Measurements from ENCODE around the gene SPSB2. TPM values are rescaled to one million over a fixed set of nuclear protein-coding genes. Genes with fewer than 3 reads are reported as not detected.
A peak's percentile ranks its signal among the peaks of the same experiment; 100 is the strongest.

SPSB2 gene
- total and polyA plus RNA-seq, 9 of the 15 experiments (the other 6 are each of a cell fraction or from before 2014, with no cell fraction given): 0.10 to 10.6 (median 1.9) TPM

- TF ChIP-seq MCM5 (IDR thresholded peaks at IDR 0.05; ENCODE audit: low read depth) (no peak), POU5F1 (IDR thresholded peaks at IDR 0.05; ENCODE audit: borderline replicate concordance, low read depth, low read length, partially characterized antibody) (no peak), ZBTB49 (CRISPR knock-in tag; IDR thresholded peaks at IDR 0.05; ENCODE audit: borderline replicate concordance) (no peak), SRSF9 (IDR thresholded peaks at IDR 0.05; ENCODE audit: borderline replicate concordance, low read depth, low read length) (no peak), PRPF4 (IDR thresholded peaks at IDR 0.05; ENCODE audit: insufficient read depth, low read depth, low read length, poor library complexity, severe bottlenecking) (no peak), ATF2 (CRISPR knock-in tag; IDR thresholded peaks at IDR 0.05) (no peak), CREBBP (IDR thresholded peaks at IDR 0.05; ENCODE audit: low read depth, low read length) (no peak), RHOXF2B (CRISPR knock-in tag; conservative IDR thresholded peaks at IDR 0.05) (no peak), ATF4 (CRISPR knock-in tag; IDR thresholded peaks at IDR 0.05) (no peak), SAP30 (IDR thresholded peaks at IDR 0.05; ENCODE audit: borderline replicate concordance, insufficient read depth, low read depth, low read length, poor library complexity, severe bottlenecking) (peak; percentile 90), ZNF395 (CRISPR knock-in tag; IDR thresholded peaks at IDR 0.05) (0 out of 2 replicates have a peak, but pooled peaks have one; percentile 33), FOXK1 (CRISPR knock-in tag; IDR thresholded peaks at IDR 0.05; ENCODE audit: borderline replicate concordance) (no peak), TEAD2 (tag; IDR thresholded peaks at IDR 0.05) (no peak), GTF2F1 (IDR thresholded peaks at IDR 0.05; ENCODE audit: low read depth, low read length) (no peak), CEBPB (tag; IDR thresholded peaks at IDR 0.05) (no peak), ARID3A (IDR thresholded peaks at IDR 0.05; ENCODE audit: borderline replicate concordance, low read depth, low read length) (no peak)
These were observed 21.8 kb downstream of the SPSB2 start, which contains the start of gene CDCA3 (continued) for GRCh38 chr12:6851153-6851920.

Data from K562 (cell line).